Body of pancreas (tissue), 4 donors: ENCODE results near the gene ARL16. TPM values are rescaled to one million over a fixed set of nuclear protein-coding genes. Genes with fewer than 3 reads are reported as not detected.
A peak's percentile ranks its signal among the peaks of the same experiment; 100 is the strongest.

ENCODE experiments used
- ATAC-seq: fragments of 150-250 bp; one replicate; pipeline ENCODE4 v1.9.1; 2016
- DNase-seq, 4 donors: peaks; one replicate each; pipeline ENCODE4 v3.0.0-alpha.2; 2019
- H3K27ac ChIP-seq, 4 donors: fragments of 200-600 bp; sonication (generic); 1 replicate in 3 of 4; 2 replicates in 1 of 4; pipeline versions ENCODE4 v1.5.1 to v1.6.1; 2016 to 2019; ENCODE audit warnings: mild to moderate bottlenecking in 1 of 4, mixed read lengths in 1 of 4, moderate library complexity in 1 of 4
- H3K27me3 ChIP-seq, 2 donors: fragments of 200-600 bp; sonication (generic); one replicate each; pipeline ENCODE4 v1.6.0; 2016; ENCODE audit warnings: mild to moderate bottlenecking in 1 of 2
- H3K36me3 ChIP-seq, 2 donors: fragments of 200-600 bp; sonication (generic); replicated peaks in 1 of 2; 2 replicates each; pipeline ENCODE4 v1.5.1; 2016; ENCODE audit warnings: low read depth in 2 of 2; ENCODE audit not compliant: insufficient read depth in 1 of 2
- H3K4me1 ChIP-seq: fragments of 200-600 bp; sonication (generic); one replicate; pipeline ENCODE4 v1.6.0; 2016
- H3K4me3 ChIP-seq, 2 donors: fragments of 200-600 bp; sonication (generic); 1 replicate in 1 of 2; 2 replicates in 1 of 2; pipeline ENCODE4 v1.5.1; 2016 to 2019
- H3K9me3 ChIP-seq, 3 donors: fragments of 200-600 bp; sonication (generic); 1 replicate in 2 of 3; 2 replicates in 1 of 3; pipeline ENCODE4 v1.5.1; 2016
- POLR2A ChIP-seq, 3 donors: fragments of 450-650 bp; IDR thresholded peaks; one replicate each; pipeline ENCODE4 v1.6.1; 2016; ENCODE audit warnings: antibody characterized with exemption in 3 of 3, mild to moderate bottlenecking in 2 of 3
- WGBS, 2 donors: methylation state at CpG; one replicate each; pipeline ENCODE4 v1.1.5; 2017; 5-methylcytosine and 5-hydroxymethylcytosine counted together
- intact Hi-C: fragments of 100-400 bp; cut with DNase I; formaldehyde crosslinking; loops from one replicate; pipeline ENCODE4 v1.15.1; 2023
- total RNA-seq, 2 donors: library from RNA; depleted of rRNA; stranded (reverse); fragments of >200 nt; gene quantifications; one replicate each; pipeline ENCODE4 v1.1.0, GENCODE V29; 2016
- TF ChIP-seq, protein P1 (sequence below), 7 experiments: fragments of 450-650 bp in 4 of 7; fragments of 200-600 bp in 3 of 7; sonication (generic) in 3 of 7; IDR thresholded peaks; one replicate each; pipeline ENCODE4 v1.5.1; 2016 to 2019; ENCODE audit warnings: antibody characterized with exemption in 7 of 7

Gene ARL16
- total RNA-seq, 2 donors from 2014 or later: 22.8 to 47.1 TPM

DNA sequence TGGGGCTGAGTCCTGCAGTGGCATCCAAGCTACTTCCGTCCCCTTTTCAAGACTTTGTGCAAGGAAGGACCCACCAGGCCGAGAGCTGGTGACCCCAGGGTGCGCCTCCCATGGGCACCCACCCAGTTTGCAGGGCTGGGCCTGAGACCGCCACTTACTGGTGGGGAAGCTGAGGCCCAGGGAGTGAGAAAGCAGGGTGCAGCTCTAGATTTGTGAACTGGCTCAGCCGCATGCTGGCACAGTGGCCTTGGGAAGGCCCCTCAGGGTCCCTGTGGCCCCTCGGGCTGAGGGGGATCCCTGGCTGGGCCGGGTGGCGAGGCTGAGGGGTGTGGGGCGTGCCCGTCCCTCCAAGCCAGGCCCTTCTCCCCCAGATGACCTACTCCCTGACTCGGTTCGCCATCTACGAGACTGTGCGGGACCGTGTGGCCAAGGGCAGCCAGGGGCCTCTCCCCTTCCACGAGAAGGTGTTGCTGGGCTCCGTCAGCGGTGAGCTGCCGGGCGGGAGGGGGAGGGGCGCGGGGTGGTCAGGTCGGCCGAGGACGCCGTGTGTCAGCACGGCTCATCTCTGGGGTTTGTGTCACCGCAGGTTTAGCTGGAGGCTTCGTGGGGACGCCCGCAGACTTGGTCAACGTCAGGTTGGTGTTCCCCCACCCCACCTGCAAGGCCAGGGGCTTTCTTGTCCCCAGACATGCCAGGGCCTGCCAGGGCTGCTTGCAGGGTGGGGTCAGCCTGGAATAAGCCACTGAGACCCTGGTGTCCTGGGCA, 31.7 kb upstream of the ARL16 start:
- Histone ChIP-seq H3K4me3 (no peak overlapping the region), H3K9me3 (no peaks in the 10 kb centered on the region), H3K4me1 (peaks cover 48% of the 10 kb centered on the region), H3K36me3 (peaks cover 0 to 3% of the 10 kb centered on the region in 2 donors), H3K27ac (no peak overlapping the region), H3K27me3 (no peaks in the 10 kb centered on the region)
- 87% methylated on average over 6 to 27 of the region's 32 CpGs for WGBS, 2 donors
- no peak for DNase-seq
- TF ChIP-seq, protein P1, sequence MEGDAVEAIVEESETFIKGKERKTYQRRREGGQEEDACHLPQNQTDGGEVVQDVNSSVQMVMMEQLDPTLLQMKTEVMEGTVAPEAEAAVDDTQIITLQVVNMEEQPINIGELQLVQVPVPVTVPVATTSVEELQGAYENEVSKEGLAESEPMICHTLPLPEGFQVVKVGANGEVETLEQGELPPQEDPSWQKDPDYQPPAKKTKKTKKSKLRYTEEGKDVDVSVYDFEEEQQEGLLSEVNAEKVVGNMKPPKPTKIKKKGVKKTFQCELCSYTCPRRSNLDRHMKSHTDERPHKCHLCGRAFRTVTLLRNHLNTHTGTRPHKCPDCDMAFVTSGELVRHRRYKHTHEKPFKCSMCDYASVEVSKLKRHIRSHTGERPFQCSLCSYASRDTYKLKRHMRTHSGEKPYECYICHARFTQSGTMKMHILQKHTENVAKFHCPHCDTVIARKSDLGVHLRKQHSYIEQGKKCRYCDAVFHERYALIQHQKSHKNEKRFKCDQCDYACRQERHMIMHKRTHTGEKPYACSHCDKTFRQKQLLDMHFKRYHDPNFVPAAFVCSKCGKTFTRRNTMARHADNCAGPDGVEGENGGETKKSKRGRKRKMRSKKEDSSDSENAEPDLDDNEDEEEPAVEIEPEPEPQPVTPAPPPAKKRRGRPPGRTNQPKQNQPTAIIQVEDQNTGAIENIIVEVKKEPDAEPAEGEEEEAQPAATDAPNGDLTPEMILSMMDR (IDR thresholded peaks at IDR 0.05): no peak
- no peak for TF ChIP-seq POLR2A (IDR thresholded peaks at IDR 0.05)
- ATAC-seq: no peak
- intact Hi-C loops: no loop called here

DNA sequence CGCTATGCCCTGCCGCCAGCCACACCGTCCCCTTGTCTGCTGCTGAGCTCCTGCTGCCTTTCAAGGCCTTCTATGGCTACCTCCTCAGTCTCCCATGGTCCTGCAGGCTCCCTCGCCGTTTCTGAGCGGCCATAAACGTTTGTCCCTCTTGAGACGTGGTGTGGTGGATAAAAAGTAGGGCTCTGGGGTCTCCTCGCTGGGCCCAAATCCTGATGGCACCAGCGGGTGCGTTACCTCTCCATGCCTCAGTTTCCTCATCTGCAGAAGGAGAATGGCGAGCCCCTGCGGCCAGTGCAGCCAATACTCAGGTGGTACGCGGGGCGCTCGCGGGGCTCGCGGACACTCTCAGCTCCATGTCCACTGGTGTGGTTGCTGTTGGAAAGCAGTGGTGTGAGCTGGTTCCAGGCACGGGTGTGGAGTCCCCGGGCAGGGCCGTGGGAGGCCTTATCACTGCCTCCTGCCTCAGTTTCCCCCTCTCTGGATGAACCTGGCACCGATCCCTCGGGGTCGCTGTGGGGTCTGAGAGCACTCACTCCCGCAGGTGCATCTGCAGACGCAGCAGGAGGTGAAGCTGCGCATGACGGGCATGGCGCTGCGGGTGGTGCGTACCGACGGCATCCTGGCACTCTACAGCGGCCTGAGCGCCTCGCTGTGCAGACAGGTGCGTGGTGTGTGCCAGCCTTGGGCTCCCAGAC, 31.0 kb upstream of the ARL16 start:
- no peak for ATAC-seq
- Histone ChIP-seq H3K27me3 (no peaks in the 10 kb centered on the region), H3K27ac (peak overlapping the region; percentile 68 to 95 (median 92)), H3K4me1 (peaks cover 54% of the 10 kb centered on the region), H3K36me3 (peaks cover 0 to 3% of the 10 kb centered on the region in 2 donors), H3K9me3 (no peaks in the 10 kb centered on the region), H3K4me3 (no peak overlapping the region)
- TF ChIP-seq POLR2A (IDR thresholded peaks at IDR 0.05): no peak
- TF ChIP-seq, protein P1 (IDR thresholded peaks at IDR 0.05): no peak
- WGBS, 2 donors: 83 to 86% methylated on average over 23 to 39 of the region's 39 CpGs
- no peak for DNase-seq
- intact Hi-C loops: no loop called here

DNA sequence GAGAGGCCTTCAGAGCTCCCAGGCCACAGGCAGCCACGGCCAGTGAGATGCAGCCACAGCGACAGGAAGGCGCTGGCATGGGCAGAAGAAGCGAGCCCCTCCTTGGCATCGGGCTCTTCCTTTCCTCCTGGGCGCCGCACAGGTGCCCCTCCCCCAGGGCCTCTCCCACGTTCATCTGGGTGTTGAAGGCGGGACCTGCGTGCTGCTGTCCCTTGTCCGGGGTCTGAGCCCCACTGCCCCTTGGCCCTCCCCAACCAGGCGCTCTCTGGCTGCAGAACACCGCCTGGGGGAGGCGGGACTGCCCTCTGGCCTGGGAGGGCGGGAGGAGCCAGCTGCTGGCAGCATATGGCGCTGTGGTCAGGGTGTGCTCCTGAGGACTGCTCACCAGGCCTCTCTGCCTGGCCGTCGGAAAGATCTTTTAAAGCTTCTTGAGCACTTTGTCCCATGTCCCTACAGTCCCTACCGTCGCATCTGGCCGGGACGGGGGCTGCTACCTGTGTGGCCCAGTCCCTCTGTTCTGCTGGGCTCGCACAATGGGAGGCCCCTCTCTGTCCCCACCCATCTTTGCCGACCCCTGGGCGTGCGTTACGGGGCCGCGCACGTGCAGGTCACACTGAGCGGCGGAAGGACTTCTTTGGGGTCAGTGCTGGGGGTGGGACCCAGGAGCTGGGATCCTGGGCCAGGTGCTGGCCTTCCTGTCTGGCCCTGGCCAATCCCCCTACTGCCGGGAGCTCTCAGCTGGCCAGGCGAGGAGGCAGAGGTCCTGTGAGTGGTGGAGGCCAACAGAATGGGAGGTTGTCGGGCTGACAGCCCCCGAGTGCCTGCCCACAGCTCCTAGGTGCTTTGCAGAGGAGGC, 30.2 kb upstream of the ARL16 start:
- peak overlapping the region; percentile 68 to 95 (median 92) for H3K27ac ChIP-seq
- WGBS, 2 donors: 29% methylated on average over 17 to 36 of the region's 36 CpGs
- TF ChIP-seq, protein P1 (IDR thresholded peaks at IDR 0.05): peak in 1 of 7 experiments; percentile 2
- no peak for TF ChIP-seq POLR2A (IDR thresholded peaks at IDR 0.05)
- peaks cover 54% of the 10 kb centered on the region for H3K4me1 ChIP-seq
- H3K36me3 ChIP-seq: peaks cover 0 to 3% of the 10 kb centered on the region in 2 donors
- H3K4me3 ChIP-seq: peak overlapping the region; percentile 20 to 58
- no peaks in the 10 kb centered on the region for H3K9me3 ChIP-seq
- ATAC-seq (peak; percentile 12), DNase-seq (peak; percentile 53 to 71 (median 64))
- intact Hi-C loops: no loop called here
- no peaks in the 10 kb centered on the region for H3K27me3 ChIP-seq

DNA sequence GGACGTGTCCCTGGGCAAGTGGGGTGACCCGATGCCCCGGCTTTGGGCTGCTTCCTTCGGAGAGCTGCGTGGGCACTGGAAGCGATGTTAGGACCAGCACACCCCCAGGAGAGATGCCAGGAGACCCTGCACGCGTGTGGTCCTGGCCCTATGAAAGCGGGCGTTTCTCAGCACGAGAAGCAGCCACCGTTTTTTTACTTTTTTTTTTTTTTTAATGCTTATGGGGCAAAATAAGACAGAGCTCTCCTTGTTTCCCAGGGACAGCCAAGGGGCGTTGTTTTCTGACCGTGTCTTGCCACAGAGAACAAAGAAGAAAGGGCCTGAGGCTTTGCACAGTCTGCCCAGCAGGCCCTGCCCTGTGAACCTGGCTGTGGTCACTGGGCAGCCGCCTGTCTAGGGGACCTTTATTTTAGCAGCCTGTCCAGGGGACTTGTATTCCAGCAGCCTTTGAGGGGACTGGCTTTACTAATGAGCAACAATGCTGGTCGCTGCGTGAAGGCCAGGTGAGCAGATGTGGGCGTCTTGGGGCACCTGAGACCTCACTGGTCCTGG, 29.5 kb upstream of the ARL16 start:
- intact Hi-C loops: no loop called here
- ATAC-seq (peak; percentile 5), DNase-seq (peak in 3 of 4 donors; percentile 38 to 54 (median 53))
- H3K27me3 ChIP-seq: no peaks in the 10 kb centered on the region
- H3K27ac ChIP-seq: peak overlapping the region; percentile 91 to 95 (median 94)
- H3K4me3 ChIP-seq: peak overlapping the region; percentile 45 to 58
- no peaks in the 10 kb centered on the region for H3K9me3 ChIP-seq
- peaks cover 54% of the 10 kb centered on the region for H3K4me1 ChIP-seq
- TF ChIP-seq, protein P1 (IDR thresholded peaks at IDR 0.05): no peak
- no peak for TF ChIP-seq POLR2A (IDR thresholded peaks at IDR 0.05)
- H3K36me3 ChIP-seq: peaks cover 0 to 3% of the 10 kb centered on the region in 2 donors
- whole genome bisulfite sequencing, 2 donors: 12 to 14% methylated on average over 14 to 18 of the region's 18 CpGs
